MCF 10A (cell line): ENCODE measurements around the gene MTX1. TPM values are rescaled to one million over a fixed set of nuclear protein-coding genes. Genes with fewer than 3 reads are reported as not detected.

Experiments
- BruUV-seq: library from RNA; stranded (reverse); fragments of 400-500 nt; replicated peaks from 2 replicates; lab custom pipeline; 2021; lab: Mats Ljungman, UMichigan
- CTCF ChIA-PET: fragments of 300-600 bp; sonication (Branson Sonifier 250); formaldehyde crosslinking; extraction: SDS; loops from one replicate; lab custom pipeline; 2021; ENCODE audit warnings: antibody characterized with exemption, inconsistent platforms; lab: Yijun Ruan, JAX
- POLR2A ChIA-PET: fragments of 300-600, 350-650 bp; sonication (Branson Sonifier 250); formaldehyde crosslinking; extraction: SDS; loops from one replicate; lab custom pipeline; 2020; ENCODE audit warnings: antibody characterized with exemption, inconsistent platforms; lab: Yijun Ruan, JAX
- DNase-seq: peaks from one replicate; pipeline ENCODE4 v3.0.0-alpha.2; 2018; ENCODE audit not compliant: unreplicated experiment
- H3K27ac Mint-ChIP-seq: one replicate; pipeline ENCODE4 v1.8.0; 2022; ENCODE audit warnings: mild to moderate bottlenecking, low read depth, mixed read lengths; ENCODE audit not compliant: unreplicated experiment
- H3K27me3 Mint-ChIP-seq: one replicate; pipeline ENCODE4 v1.8.0; 2022; ENCODE audit warnings: mixed read lengths; ENCODE audit not compliant: insufficient read depth, unreplicated experiment
- H3K36me3 Mint-ChIP-seq: one replicate; pipeline ENCODE4 v1.8.0; 2022; ENCODE audit warnings: mild to moderate bottlenecking, moderate library complexity, mixed read lengths; ENCODE audit not compliant: insufficient read depth, unreplicated experiment
- H3K4me1 Mint-ChIP-seq: one replicate; pipeline ENCODE4 v1.8.0; 2022; ENCODE audit warnings: mixed read lengths; ENCODE audit not compliant: insufficient read depth, unreplicated experiment
- H3K4me3 Mint-ChIP-seq: one replicate; pipeline ENCODE4 v1.8.0; 2022; ENCODE audit warnings: mild to moderate bottlenecking, moderate library complexity, mixed read lengths; ENCODE audit not compliant: unreplicated experiment
- H3K9me3 Mint-ChIP-seq: one replicate; pipeline ENCODE4 v1.8.0; 2022; ENCODE audit warnings: mixed read lengths; ENCODE audit not compliant: unreplicated experiment
- intact Hi-C: fragments of 100-400 bp; cut with micrococcal nuclease; formaldehyde crosslinking; loops from 2 replicates; pipeline ENCODE4 v1.14.1; 2022
- total RNA-seq: library from RNA; stranded (reverse); gene quantifications from 2 replicates; pipeline ENCODE4 v1.2.3, GENCODE V29; 2022
- TF ChIP-seq, protein P1 (sequence below): fragments of 200-600 bp; IDR thresholded peaks from one replicate; pipeline ENCODE4 v1.8.0; 2022; ENCODE audit warnings: antibody characterized with exemption, mild to moderate bottlenecking; ENCODE audit not compliant: unreplicated experiment

The MTX1 gene
- total RNA-seq, 1 experiment from 2014 or later, result 67.4 TPM

DNA sequence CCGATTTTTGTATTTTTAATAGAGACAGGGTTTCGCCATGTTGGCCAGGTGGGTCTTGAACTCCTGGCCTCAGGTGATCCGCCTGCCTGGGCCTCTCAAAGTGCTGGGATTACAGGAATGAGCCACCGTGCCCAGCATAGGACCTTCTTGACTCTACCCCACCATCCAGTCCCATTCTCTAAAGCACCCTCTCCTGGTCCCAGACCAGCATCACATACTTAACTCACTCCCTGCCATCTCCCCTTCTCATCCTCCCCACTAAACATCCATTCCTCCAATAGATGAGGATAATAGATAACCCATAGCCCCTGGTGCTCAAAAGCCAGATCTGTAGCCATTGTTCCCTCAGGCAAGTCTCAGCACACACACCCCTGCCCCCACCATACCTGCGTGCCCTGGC is 44.7 kb downstream of the MTX1 start:
- no peak for DNase-seq
- Mint-ChIP-seq H3K36me3 (peaks cover 19% of the 10 kb centered on the region), H3K4me3 (peak overlapping the region; percentile 84), H3K9me3 (no peaks in the 10 kb centered on the region), H3K27me3 (no peaks in the 10 kb centered on the region), H3K27ac (no peak overlapping the region), H3K4me1 (peaks cover 28% of the 10 kb centered on the region)
- TF ChIP-seq, protein P1, sequence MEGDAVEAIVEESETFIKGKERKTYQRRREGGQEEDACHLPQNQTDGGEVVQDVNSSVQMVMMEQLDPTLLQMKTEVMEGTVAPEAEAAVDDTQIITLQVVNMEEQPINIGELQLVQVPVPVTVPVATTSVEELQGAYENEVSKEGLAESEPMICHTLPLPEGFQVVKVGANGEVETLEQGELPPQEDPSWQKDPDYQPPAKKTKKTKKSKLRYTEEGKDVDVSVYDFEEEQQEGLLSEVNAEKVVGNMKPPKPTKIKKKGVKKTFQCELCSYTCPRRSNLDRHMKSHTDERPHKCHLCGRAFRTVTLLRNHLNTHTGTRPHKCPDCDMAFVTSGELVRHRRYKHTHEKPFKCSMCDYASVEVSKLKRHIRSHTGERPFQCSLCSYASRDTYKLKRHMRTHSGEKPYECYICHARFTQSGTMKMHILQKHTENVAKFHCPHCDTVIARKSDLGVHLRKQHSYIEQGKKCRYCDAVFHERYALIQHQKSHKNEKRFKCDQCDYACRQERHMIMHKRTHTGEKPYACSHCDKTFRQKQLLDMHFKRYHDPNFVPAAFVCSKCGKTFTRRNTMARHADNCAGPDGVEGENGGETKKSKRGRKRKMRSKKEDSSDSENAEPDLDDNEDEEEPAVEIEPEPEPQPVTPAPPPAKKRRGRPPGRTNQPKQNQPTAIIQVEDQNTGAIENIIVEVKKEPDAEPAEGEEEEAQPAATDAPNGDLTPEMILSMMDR, result peak; percentile 7
- ChIA-PET POLR2A (interaction anchor here (1.1 to 7.5 kb wide), 5 partner anchors 8 to 71 kb away, joined by 9 to 45 read pairs (median 20); partner anchors contain the start of genes CLK2 and SCAMP3), CTCF (interaction anchor here (0.7 to 10.0 kb wide), 5 partner anchors 12 to 287 kb away, joined by 4 to 238 read pairs (median 86); partner anchors contain the start of genes CLK2, HCN3, MTX1 and RUSC1)
- BruUV-seq, result no TSS peak
- intact Hi-C loops, result no loop called here

DNA sequence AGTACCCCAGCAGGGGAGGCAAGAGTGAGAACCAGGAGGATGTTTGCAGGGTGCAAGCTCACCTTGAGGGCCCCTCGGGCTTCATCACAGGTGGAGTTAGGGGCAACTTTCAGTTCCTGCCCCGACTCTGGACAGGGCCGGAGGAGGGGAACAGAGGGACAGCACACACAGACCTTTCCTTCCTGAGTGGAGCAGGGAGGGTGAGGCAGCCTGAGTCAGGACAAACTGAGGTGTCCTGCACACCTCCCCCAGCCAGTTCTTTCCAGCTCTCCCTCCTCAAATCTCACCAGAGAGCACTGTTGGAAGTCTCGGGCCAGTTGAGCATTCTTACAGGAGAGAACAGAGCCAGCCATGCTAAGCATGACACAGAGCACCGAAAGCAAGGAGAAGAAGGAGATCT is 45.3 kb downstream of the MTX1 start:
- Mint-ChIP-seq H3K9me3 (no peaks in the 10 kb centered on the region), H3K4me1 (peaks cover 28% of the 10 kb centered on the region), H3K4me3 (peak overlapping the region; percentile 84), H3K27me3 (no peaks in the 10 kb centered on the region), H3K36me3 (peaks cover 24% of the 10 kb centered on the region), H3K27ac (peak overlapping the region; percentile 35)
- CTCF ChIA-PET, result interaction anchor here (0.7 to 10.0 kb wide), 4 partner anchors 16 to 533 kb away, joined by 3 to 238 read pairs (median 30); partner anchors contain the start of genes CLK2, HCN3, MTX1 and THBS3
- no peak for DNase-seq
- intact Hi-C loops, result no loop called here
- BruUV-seq, result no TSS peak
- TF ChIP-seq, protein P1, result no peak
- POLR2A ChIA-PET, result interaction anchor here (1.0 to 7.5 kb wide), 5 partner anchors 8 to 310 kb away, joined by 3 to 45 read pairs (median 9); partner anchors contain the start of genes CLK2 and SCAMP3

DNA sequence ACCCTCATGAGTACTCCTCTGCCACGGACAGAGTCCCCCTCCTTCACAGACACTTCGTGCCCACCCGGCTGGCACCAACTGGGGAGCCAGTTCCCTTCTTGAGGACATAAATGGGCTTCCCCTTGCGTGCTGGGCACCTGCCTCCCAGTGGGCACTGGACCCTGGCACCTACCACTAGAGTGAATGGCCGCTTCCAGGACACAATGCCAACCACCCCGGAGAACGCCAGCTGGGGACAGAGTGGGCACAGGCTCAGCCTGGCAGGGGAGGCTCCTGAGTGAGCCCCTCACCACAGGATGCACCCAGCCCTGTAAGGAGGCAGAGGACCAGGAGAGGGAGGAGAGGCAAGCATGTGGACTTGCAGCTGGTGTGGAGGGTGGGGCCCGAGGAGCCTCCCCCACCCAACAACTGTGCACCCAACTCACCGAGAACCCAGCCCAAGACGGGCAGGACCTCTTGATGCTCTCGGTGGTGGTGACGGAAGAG is 45.8 kb downstream of the MTX1 start:
- no peaks in the 10 kb centered on the region for H3K9me3 Mint-ChIP-seq
- ChIA-PET POLR2A (interaction anchor here (0.9 to 7.5 kb wide), 6 partner anchors 7 to 309 kb away, joined by 3 to 45 read pairs (median 8); partner anchors contain the start of genes CLK2, KRTCAP2 and SCAMP3), CTCF (interaction anchor here (0.7 to 10.0 kb wide), 4 partner anchors 13 to 533 kb away, joined by 3 to 238 read pairs (median 30); partner anchors contain the start of genes CLK2, HCN3, MTX1 and THBS3)
- H3K4me3 Mint-ChIP-seq, result peak overlapping the region; percentile 84
- TF ChIP-seq, protein P1, result no peak
- BruUV-seq, result no TSS peak
- no peaks in the 10 kb centered on the region for H3K27me3 Mint-ChIP-seq
- H3K27ac Mint-ChIP-seq, result peak overlapping the region; percentile 35
- H3K36me3 Mint-ChIP-seq, result peaks cover 29% of the 10 kb centered on the region
- DNase-seq, result no peak
- H3K4me1 Mint-ChIP-seq, result peaks cover 28% of the 10 kb centered on the region
- intact Hi-C loops, result no loop called here

DNA sequence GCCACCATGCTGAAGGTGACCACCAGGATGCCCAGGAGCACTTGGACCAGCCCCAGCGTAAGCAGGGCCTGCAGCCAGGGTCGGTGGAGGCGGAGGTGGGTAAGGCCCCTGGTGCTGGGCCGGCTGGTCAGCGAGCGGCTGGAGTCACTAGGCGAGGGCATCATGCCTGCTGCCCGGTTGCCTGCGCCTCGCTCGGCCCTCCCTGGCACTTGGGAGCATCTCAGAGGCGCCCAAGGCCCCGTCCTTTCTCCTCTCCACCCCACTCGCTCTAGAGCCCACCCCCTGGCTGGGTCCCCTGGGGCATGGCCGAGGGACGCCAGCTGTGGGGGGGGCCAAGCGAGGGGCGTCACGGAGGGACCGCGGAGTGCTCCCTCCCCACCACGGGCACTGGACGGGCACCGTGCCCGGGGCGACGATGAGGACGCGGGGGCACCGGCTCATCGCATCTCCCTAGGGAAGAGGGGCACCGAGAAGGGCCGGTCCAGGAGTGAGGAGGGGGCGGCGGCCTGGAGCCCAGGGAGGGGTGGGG is 46.3 kb downstream of the MTX1 start:
- no peaks in the 10 kb centered on the region for H3K27me3 Mint-ChIP-seq
- TF ChIP-seq, protein P1, result no peak
- POLR2A ChIA-PET, result interaction anchor here (0.6 to 3.9 kb wide), 11 partner anchors 10 to 397 kb away, joined by 3 to 20 read pairs (median 3); partner anchors contain the start of genes CLK2 and KRTCAP2
- intact Hi-C loops, result no loop called here
- H3K4me1 Mint-ChIP-seq, result peaks cover 28% of the 10 kb centered on the region
- H3K9me3 Mint-ChIP-seq, result no peaks in the 10 kb centered on the region
- DNase-seq, result peak; percentile 29
- BruUV-seq, result no TSS peak
- H3K36me3 Mint-ChIP-seq, result peaks cover 34% of the 10 kb centered on the region
- CTCF ChIA-PET, result interaction anchor here (0.6 to 10.0 kb wide), 4 partner anchors 13 to 532 kb away, joined by 3 to 238 read pairs (median 4); partner anchors contain the start of genes CLK2 and HCN3
- H3K27ac Mint-ChIP-seq, result peak overlapping the region; percentile 35
- H3K4me3 Mint-ChIP-seq, result peak overlapping the region; percentile 84
